Peyer's patch (tissue), 4 donors: Measurements from ENCODE around the gene CWF19L1. TPM values are rescaled to one million over a fixed set of nuclear protein-coding genes. Genes with fewer than 3 reads are reported as not detected.
"Not testable (repeated sequence)": the region's sequence is repeated elsewhere in the genome, so short reads cannot be mapped to it uniquely, and the experiment has no call there.

Experiments used
- DNase-seq, 3 donors: peaks; one replicate each; pipeline ENCODE4 v3.0.0-alpha.2; 2017 to 2019
- H3K27ac ChIP-seq, 4 donors: fragments of 200-600 bp; sonication (generic); one replicate each; pipeline ENCODE4 v1.5.1; 2016 to 2019
- H3K27me3 ChIP-seq, 2 donors: fragments of 200-600 bp; sonication (generic); one replicate each; pipeline ENCODE4 v1.5.1; 2019
- H3K36me3 ChIP-seq, 3 donors: fragments of 200-600 bp; sonication (generic); one replicate each; pipeline ENCODE4 v1.5.1; 2016 to 2019
- H3K4me1 ChIP-seq, 4 donors: fragments of 200-600 bp; sonication (generic); one replicate each; pipeline ENCODE4 v1.5.1; 2016 to 2019
- H3K4me3 ChIP-seq, 4 donors: fragments of 200-600 bp; sonication (generic); 1 replicate in 3 of 4; 2 replicates in 1 of 4; pipeline ENCODE4 v1.5.1; 2016 to 2019; ENCODE audit warnings: mild to moderate bottlenecking in 1 of 4
- H3K9me3 ChIP-seq, 4 donors: fragments of 200-600 bp; sonication (generic); one replicate each; pipeline ENCODE4 v1.5.1; 2016 to 2019; ENCODE audit warnings: mild to moderate bottlenecking in 1 of 4
- POLR2A ChIP-seq, 2 donors: fragments of 450-650 bp; IDR thresholded peaks; one replicate each; pipeline ENCODE4 v1.5.1; 2017; ENCODE audit warnings: antibody characterized with exemption in 2 of 2, mild to moderate bottlenecking in 2 of 2, moderate library complexity in 2 of 2
- total RNA-seq, 4 donors: library from RNA; depleted of rRNA; stranded (reverse); fragments of >200 nt; gene quantifications; one replicate each; pipeline ENCODE4 v1.1.0, GENCODE V29; 2016
- TF ChIP-seq, protein P1 (sequence below), 6 experiments: fragments of 450-650 bp in 4 of 6; fragments of 200-600 bp in 2 of 6; sonication (generic) in 1 of 6; IDR thresholded peaks; one replicate each; pipeline ENCODE4 v1.5.1; 2017 to 2019; ENCODE audit warnings: antibody characterized with exemption in 6 of 6, mild to moderate bottlenecking in 3 of 6, moderate library complexity in 1 of 6

The CWF19L1 gene
- total RNA-seq, 4 donors from 2014 or later, result 11.5 to 23.1 (median 15.6) TPM

- DNase-seq, result no peak
- Histone ChIP-seq H3K4me1 (peaks cover 0 to 18% (median 5%) of the 10 kb centered on the region in 4 donors), H3K27me3 (no peaks in the 10 kb centered on the region), H3K36me3 (no peaks in the 10 kb centered on the region), H3K27ac (no peak overlapping the region), H3K4me3 (no peak overlapping the region), H3K9me3 (no peaks in the 10 kb centered on the region)
- TF ChIP-seq POLR2A (IDR thresholded peaks at IDR 0.05), result no peak
- TF ChIP-seq, protein P1, sequence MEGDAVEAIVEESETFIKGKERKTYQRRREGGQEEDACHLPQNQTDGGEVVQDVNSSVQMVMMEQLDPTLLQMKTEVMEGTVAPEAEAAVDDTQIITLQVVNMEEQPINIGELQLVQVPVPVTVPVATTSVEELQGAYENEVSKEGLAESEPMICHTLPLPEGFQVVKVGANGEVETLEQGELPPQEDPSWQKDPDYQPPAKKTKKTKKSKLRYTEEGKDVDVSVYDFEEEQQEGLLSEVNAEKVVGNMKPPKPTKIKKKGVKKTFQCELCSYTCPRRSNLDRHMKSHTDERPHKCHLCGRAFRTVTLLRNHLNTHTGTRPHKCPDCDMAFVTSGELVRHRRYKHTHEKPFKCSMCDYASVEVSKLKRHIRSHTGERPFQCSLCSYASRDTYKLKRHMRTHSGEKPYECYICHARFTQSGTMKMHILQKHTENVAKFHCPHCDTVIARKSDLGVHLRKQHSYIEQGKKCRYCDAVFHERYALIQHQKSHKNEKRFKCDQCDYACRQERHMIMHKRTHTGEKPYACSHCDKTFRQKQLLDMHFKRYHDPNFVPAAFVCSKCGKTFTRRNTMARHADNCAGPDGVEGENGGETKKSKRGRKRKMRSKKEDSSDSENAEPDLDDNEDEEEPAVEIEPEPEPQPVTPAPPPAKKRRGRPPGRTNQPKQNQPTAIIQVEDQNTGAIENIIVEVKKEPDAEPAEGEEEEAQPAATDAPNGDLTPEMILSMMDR (IDR thresholded peaks at IDR 0.05), result no peak
These were observed 22.2 kb upstream of the CWF19L1 start for GRCh38 chr10:100289641-100290040.

DNA sequence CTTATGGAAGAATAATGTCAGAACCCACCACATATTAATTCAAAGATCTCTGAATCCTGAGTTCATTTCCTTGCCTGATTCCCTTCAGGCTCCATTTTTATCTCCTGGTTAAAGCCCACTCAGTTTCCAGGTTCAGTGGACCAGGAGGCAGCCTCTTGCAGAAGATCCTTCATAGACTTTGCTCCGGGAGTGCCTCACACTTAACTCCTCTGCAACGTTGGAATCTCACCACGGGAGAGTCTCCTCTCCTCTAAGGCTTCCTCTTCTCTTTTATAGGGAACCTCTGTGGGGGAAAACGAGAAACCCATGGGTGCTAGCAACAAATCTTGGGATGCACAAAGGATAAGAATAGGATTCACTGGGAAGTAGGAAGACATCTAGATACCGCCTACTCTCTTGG lies 20.8 kb upstream of the CWF19L1 start:
- no peaks in the 10 kb centered on the region for H3K9me3 ChIP-seq
- no peak for DNase-seq
- H3K27me3 ChIP-seq, result no peaks in the 10 kb centered on the region
- no peaks in the 10 kb centered on the region for H3K36me3 ChIP-seq
- TF ChIP-seq, protein P1 (IDR thresholded peaks at IDR 0.05), result no peak
- TF ChIP-seq POLR2A (IDR thresholded peaks at IDR 0.05), result no peak
- peaks cover 0 to 18% (median 5%) of the 10 kb centered on the region in 4 donors for H3K4me1 ChIP-seq
- no peak overlapping the region for H3K27ac ChIP-seq
- H3K4me3 ChIP-seq, result no peak overlapping the region

DNA sequence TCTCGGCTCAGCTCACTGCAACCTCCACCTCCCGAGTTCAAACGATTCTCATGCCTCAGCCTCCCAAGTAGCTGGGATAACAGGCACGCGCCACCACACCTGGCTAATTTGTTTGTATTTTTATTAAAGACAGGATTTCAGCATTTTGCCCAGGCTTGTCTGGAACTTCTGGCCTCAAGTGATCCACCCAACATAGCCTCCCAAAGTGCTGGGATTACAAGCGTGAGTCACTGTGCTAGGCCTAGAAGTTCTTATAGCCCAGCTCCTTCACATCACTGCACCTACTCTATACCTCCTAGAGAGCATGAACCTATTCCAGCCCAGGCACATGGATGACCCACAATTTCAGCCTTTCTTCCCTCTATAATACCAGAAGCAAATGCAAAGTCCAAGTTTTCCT lies 20.3 kb upstream of the CWF19L1 start:
- no peaks in the 10 kb centered on the region for H3K9me3 ChIP-seq
- H3K4me1 ChIP-seq, result peaks cover 0 to 18% (median 5%) of the 10 kb centered on the region in 4 donors
- H3K36me3 ChIP-seq, result no peaks in the 10 kb centered on the region
- H3K27ac ChIP-seq, result no peak overlapping the region
- no peaks in the 10 kb centered on the region for H3K27me3 ChIP-seq
- no peak overlapping the region for H3K4me3 ChIP-seq
- TF ChIP-seq, protein P1 (IDR thresholded peaks at IDR 0.05), result no peak
- no peak for TF ChIP-seq POLR2A (IDR thresholded peaks at IDR 0.05)
- DNase-seq, result no peak

DNA sequence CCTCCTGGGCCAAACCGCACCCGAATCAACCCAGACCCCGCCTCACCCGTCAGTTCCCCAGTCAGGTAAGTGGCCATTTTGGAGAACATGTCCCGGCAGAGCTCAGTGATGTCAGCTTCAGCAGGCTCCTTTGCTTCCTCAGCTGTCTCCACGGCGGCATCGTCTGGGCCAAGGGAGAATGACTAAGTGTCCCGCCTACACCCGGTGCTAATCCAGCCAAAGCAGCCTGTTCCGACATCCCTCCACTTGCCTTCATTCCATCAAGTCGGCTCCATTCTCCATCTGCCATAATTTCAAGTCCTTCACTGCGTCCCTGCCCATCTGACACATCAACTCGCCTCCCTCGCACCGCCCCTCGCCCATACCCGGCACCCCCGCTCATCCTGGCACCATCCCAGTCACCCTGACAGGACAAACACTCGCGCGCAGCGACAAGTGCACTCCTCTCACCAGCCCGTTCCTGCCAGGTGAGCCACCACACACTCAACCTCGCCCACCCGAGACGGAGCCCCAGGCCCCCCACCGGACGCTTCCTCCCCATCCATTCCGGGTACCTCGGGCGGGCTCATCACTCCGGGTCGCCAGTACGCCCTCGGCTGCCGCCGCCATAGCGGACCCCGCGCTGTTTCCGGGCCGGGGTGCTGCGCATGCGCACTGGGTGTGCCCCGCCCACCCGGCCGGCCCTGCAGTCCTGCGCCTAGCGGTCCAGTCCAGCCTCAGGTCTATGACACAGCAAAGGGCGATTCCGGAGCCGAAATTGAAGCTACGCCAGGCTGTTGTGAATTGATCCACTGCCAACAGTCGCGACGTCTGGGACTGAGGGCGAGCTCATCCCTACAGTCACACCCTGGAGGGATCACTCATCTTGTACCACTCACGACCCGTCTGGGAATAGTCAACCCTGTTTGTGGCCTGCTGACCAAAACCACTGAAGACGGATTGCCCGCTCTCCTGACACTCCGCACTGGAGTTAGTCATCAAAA lies 18.9 kb upstream of the CWF19L1 start, which contains the start of gene BLOC1S2:
BLOC1S2 (minus strand) TSS at position 630 of the 983 bp plus-strand sequence; CDS start at position 609, 21 bp downstream.
- no peaks in the 10 kb centered on the region for H3K27me3 ChIP-seq
- H3K4me3 ChIP-seq, result peak within 1 kb of the TSS; percentile 51 to 90 (median 79)
- TF ChIP-seq, protein P1 (IDR thresholded peaks at IDR 0.05), result peak in 2 of 6 experiments; percentile 15 to 37
- TF ChIP-seq POLR2A (IDR thresholded peaks at IDR 0.05), result peak; percentile 79 to 88
- peaks cover 0 to 18% (median 5%) of the 10 kb centered on the region in 4 donors for H3K4me1 ChIP-seq
- DNase-seq, result peak; percentile 77 to 92 (median 91)
- H3K9me3 ChIP-seq, result no peaks in the 10 kb centered on the region
- peak within 1 kb of the TSS; percentile 73 to 90 (median 87) for H3K27ac ChIP-seq
- H3K36me3 ChIP-seq, result no peaks in the 10 kb centered on the region

DNA sequence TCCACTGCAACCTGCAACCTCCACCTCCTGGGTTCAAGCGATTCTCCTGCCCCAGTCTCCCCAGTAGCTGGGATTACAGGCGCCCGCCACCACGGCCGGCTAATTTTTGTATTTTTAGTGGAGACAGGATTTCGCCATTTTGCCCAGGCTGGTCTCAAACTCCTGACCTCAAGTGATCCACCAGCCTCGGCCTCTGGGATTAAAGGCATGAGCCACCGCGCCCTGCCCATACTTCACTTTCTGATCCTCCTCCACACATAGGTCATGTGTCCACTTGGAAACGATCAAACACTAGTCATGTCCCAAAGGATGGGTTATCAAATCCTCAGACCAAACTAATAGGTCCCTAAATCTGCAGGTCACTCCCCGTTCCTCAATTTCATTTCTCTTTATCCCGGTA lies 17.9 kb upstream of the CWF19L1 start:
- Histone ChIP-seq H3K4me3 (peak overlapping the region in 2 of 4 donors; percentile 83 to 90), H3K4me1 (peaks cover 0 to 18% (median 5%) of the 10 kb centered on the region in 4 donors), H3K27ac (peak overlapping the region; percentile 28 to 90 (median 79))
- not testable (repeated sequence) for H3K9me3 ChIP-seq, H3K27me3 ChIP-seq, DNase-seq, H3K36me3 ChIP-seq

GRCh38 chr10:100282907-100283306 lies 15.5 kb upstream of the CWF19L1 start:
- no peak for DNase-seq
- no peaks in the 10 kb centered on the region for H3K9me3 ChIP-seq
- H3K27ac ChIP-seq, result no peak overlapping the region
- H3K27me3 ChIP-seq, result no peaks in the 10 kb centered on the region
- H3K4me1 ChIP-seq, result peaks cover 0 to 18% (median 5%) of the 10 kb centered on the region in 4 donors
- no peak overlapping the region for H3K4me3 ChIP-seq
- peaks cover 0 to 21% (median 0%) of the 10 kb centered on the region in 3 donors for H3K36me3 ChIP-seq
- TF ChIP-seq POLR2A (IDR thresholded peaks at IDR 0.05), result no peak
- TF ChIP-seq, protein P1 (IDR thresholded peaks at IDR 0.05), result no peak

- H3K27me3 ChIP-seq, DNase-seq, H3K4me3 ChIP-seq, H3K4me1 ChIP-seq, H3K9me3 ChIP-seq, H3K27ac ChIP-seq: not testable (repeated sequence)
- peaks cover 0 to 21% (median 0%) of the 10 kb centered on the region in 3 donors for H3K36me3 ChIP-seq
These were observed 9.5 kb upstream of the CWF19L1 start for GRCh38 chr10:100276971-100277370.
